Measurements from ENCODE around the gene GBX2. TPM values are rescaled to one million over a fixed set of nuclear protein-coding genes. Genes with fewer than 3 reads are reported as not detected.

The GBX2 gene
- polyA plus RNA-seq, 4 donors, result 0.24 to 0.68 (median 0.34) TPM

- DNase-seq (ENCODE audit: low read depth in 4 of 4, low spot score in 3 of 4), result no peak
Observed at GRCh38 chr2:236120829-236121228, 47.4 kb downstream of the GBX2 start.

- no peak for DNase-seq (ENCODE audit: low read depth in 4 of 4, low spot score in 3 of 4)
Observed at GRCh38 chr2:236120141-236120601, 48.0 kb downstream of the GBX2 start.

GRCh38 chr2:236119476-236119875, 48.7 kb downstream of the GBX2 start:
- no peak for DNase-seq (ENCODE audit: low read depth in 4 of 4, low spot score in 3 of 4)

GRCh38 chr2:236119003-236119402, 49.2 kb downstream of the GBX2 start:
- DNase-seq (ENCODE audit: low read depth in 4 of 4, low spot score in 3 of 4), result no peak

GRCh38 chr2:236117861-236118269, 50.3 kb downstream of the GBX2 start:
- peak in 2 of 4 donors; percentile 17 to 22 for DNase-seq (ENCODE audit: low read depth in 4 of 4, low spot score in 3 of 4)

GRCh38 chr2:236117401-236117800, 50.8 kb downstream of the GBX2 start:
- no peak for DNase-seq (ENCODE audit: low read depth in 4 of 4, low spot score in 3 of 4)

Other genes with a start within 250 kb of the GBX2 start
- gene ASB18, start 96.0 kb upstream of the GBX2 start, polyA plus RNA-seq (ENCODE audit: insufficient read length in 4 of 4), result under 1 TPM in 1 of 4 donors, not detected in 3; 0.06 TPM

Measured in right renal pelvis (tissue), 4 donors.